ENCODE data around the gene RPS3.
A peak's percentile ranks its signal among the peaks of the same experiment; 100 is the strongest.

The RPS3 gene

GRCh38 chr11:75420224-75421034, 21.1 kb downstream of the RPS3 start:
- no peak for DNase-seq (ENCODE audit: low read depth)

GRCh38 chr11:75421035-75421602, 21.8 kb downstream of the RPS3 start:
- no peak for DNase-seq (ENCODE audit: low read depth)

- DNase-seq (ENCODE audit: low read depth): no peak
Observed at GRCh38 chr11:75421902-75422247, 22.6 kb downstream of the RPS3 start.

GRCh38 chr11:75422248-75423231, 23.2 kb downstream of the RPS3 start:
- DNase-seq (ENCODE audit: low read depth): no peak

GRCh38 chr11:75423721-75424120, 24.4 kb downstream of the RPS3 start:
- no peak for DNase-seq (ENCODE audit: low read depth)

GRCh38 chr11:75424396-75424795, 25.1 kb downstream of the RPS3 start:
- DNase-seq (ENCODE audit: low read depth): no peak

- DNase-seq (ENCODE audit: low read depth): no peak
Observed at GRCh38 chr11:75425422-75425821, 26.1 kb downstream of the RPS3 start.

- no peak for DNase-seq (ENCODE audit: low read depth)
Observed at GRCh38 chr11:75426720-75427086, 27.4 kb downstream of the RPS3 start.

- DNase-seq (ENCODE audit: low read depth): no peak
Observed at GRCh38 chr11:75427181-75427580, 27.9 kb downstream of the RPS3 start.

- DNase-seq (ENCODE audit: low read depth): peak; percentile 73
Observed at GRCh38 chr11:75428281-75428724, 29.0 kb downstream of the RPS3 start.

- no peak for DNase-seq (ENCODE audit: low read depth)
Observed at GRCh38 chr11:75428989-75429640, 29.8 kb downstream of the RPS3 start.

GRCh38 chr11:75429641-75429901, 30.3 kb downstream of the RPS3 start:
- no peak for DNase-seq (ENCODE audit: low read depth)

GRCh38 chr11:75429902-75430713, 30.8 kb downstream of the RPS3 start:
- no peak for DNase-seq (ENCODE audit: low read depth)

- DNase-seq (ENCODE audit: low read depth): no peak
Observed at GRCh38 chr11:75430714-75431532, 31.6 kb downstream of the RPS3 start.

GRCh38 chr11:75431533-75432525, 32.5 kb downstream of the RPS3 start:
- DNase-seq (ENCODE audit: low read depth): no peak

GRCh38 chr11:75432911-75433321, 33.6 kb downstream of the RPS3 start, which contains the start of gene KLHL35:
Gene KLHL35, minus strand, starts transcription at chr11:75433203. Its CDS starts 2,574 bp downstream, at chr11:75430629.
- no peak for DNase-seq (ENCODE audit: low read depth)

- no peak for DNase-seq (ENCODE audit: low read depth)
Observed at GRCh38 chr11:75433443-75433842, 34.1 kb downstream of the RPS3 start.

GRCh38 chr11:75434051-75434450, 34.7 kb downstream of the RPS3 start:
- DNase-seq (ENCODE audit: low read depth): no peak

GRCh38 chr11:75434886-75435570, 35.7 kb downstream of the RPS3 start:
- DNase-seq (ENCODE audit: low read depth): no peak

Measured in GM04503 (cell line).